ENCODE results near the gene ZFAND3. TPM values are rescaled to one million over a fixed set of nuclear protein-coding genes. Genes with fewer than 3 reads are reported as not detected.

Gene ZFAND3
- total and polyA plus RNA-seq, 2 donors (not counting 3 experiments of a cell fraction or from before 2014, with no cell fraction given): 15.4 to 54.2 TPM

DNA sequence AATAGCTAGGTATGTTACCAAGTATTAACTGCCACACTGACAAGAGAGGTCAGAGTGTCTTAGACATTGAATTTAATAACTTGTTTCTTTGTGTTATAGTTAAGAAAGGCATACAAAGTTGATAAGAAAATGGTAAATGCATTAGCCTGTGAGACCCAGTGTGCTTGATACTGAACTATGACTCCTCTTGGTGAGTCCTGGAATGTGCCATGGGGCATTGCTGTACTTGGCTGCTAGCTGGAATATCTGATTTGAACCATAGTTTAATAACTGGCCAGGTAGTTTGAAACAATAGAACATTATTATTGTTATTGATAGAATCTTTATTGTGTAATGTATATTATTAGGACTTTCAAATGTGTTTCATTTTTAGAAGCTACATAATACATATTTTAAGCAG lies 70.0 kb downstream of the ZFAND3 start:
- Histone ChIP-seq H3K4me2 (ENCODE audit: insufficient read depth, low read length) (peak overlapping the region; percentile 25), H3K4me1 (ENCODE audit: control insufficient read depth, extremely low read depth, insufficient read depth, low read length) (peaks cover 17% of the 10 kb centered on the region), H4K20me1 (replicated peaks; ENCODE audit: control insufficient read depth, extremely low read depth, insufficient read depth, low read length) (peaks cover 19% of the 10 kb centered on the region), H3K79me2 (ENCODE audit: control insufficient read depth, insufficient read depth, low read length) (peaks cover 84% of the 10 kb centered on the region), H3K4me3 (replicated peaks in 1 of 3; ENCODE audit: insufficient read depth in 1 of 3, low read depth in 1 of 3, low read length in 3 of 3) (no peak overlapping the region), H3K27ac (ENCODE audit: insufficient read depth, low read depth, low read length) (no peak overlapping the region), H3K9me3 (replicated peaks; ENCODE audit: control insufficient read depth, insufficient read depth, low read length) (no peaks in the 10 kb centered on the region), H3K9ac (replicated peaks; ENCODE audit: extremely low read depth, insufficient read depth, low read length) (no peak overlapping the region), H3K27me3 (ENCODE audit: control insufficient read depth in 2 of 2, insufficient read depth in 2 of 2, low read length in 2 of 2) (no peaks in the 10 kb centered on the region), H2AFZ (ENCODE audit: low read depth, low read length) (no peak overlapping the region), H3K9me1 (replicated peaks; ENCODE audit: control insufficient read depth, extremely low read depth, insufficient read depth, low read length) (no peaks in the 10 kb centered on the region), H3K36me3 (ENCODE audit: control insufficient read depth in 2 of 2, extremely low read depth in 1 of 2, insufficient read depth in 2 of 2, low read length in 2 of 2) (no peaks in the 10 kb centered on the region)
- ChIA-PET POLR2A (interaction anchor here (1.2 kb wide), 1 partner anchor 71 kb away, joined by 3 read pairs; no protein-coding TSS in a partner anchor), CTCF (interaction anchor here (1.1 to 2.3 kb wide), 3 partner anchors 13 to 30 kb away, joined by 3 to 7 read pairs (median 4); no protein-coding TSS in a partner anchor)
- dilution Hi-C loops (cut with MboI; ENCODE audit: extremely low pct_ligation_motif_present, low sequenced_read_pairs): no loop called here
- intact Hi-C loops (cut with micrococcal nuclease): no loop called here
- no TSS peak for BruUV-seq (replicated peaks)
- no peak for FAIRE-seq
- TF ChIP-seq POLR2A (IDR thresholded peaks at IDR 0.05; ENCODE audit: low read depth, low read length) (no peak), EZH2 (IDR thresholded peaks at IDR 0.05; ENCODE audit: borderline replicate concordance, low read depth, low read length, severe bottlenecking) (no peak), POLR2AphosphoS5 (IDR thresholded peaks at IDR 0.05; ENCODE audit: insufficient read depth, low read depth, low read length) (no peak), FOS (IDR thresholded peaks at IDR 0.05; ENCODE audit: borderline replicate concordance, insufficient read depth, low read length) (no peak), MYC (IDR thresholded peaks at IDR 0.05; ENCODE audit: low read depth, low read length) (no peak), JUN (IDR thresholded peaks at IDR 0.05; ENCODE audit: borderline replicate concordance, insufficient read depth, insufficient read length, low read depth) (no peak), GATA2 (IDR thresholded peaks at IDR 0.05; ENCODE audit: insufficient read depth, insufficient read length, low read depth, low read length) (no peak)
- TF ChIP-seq, protein P1, sequence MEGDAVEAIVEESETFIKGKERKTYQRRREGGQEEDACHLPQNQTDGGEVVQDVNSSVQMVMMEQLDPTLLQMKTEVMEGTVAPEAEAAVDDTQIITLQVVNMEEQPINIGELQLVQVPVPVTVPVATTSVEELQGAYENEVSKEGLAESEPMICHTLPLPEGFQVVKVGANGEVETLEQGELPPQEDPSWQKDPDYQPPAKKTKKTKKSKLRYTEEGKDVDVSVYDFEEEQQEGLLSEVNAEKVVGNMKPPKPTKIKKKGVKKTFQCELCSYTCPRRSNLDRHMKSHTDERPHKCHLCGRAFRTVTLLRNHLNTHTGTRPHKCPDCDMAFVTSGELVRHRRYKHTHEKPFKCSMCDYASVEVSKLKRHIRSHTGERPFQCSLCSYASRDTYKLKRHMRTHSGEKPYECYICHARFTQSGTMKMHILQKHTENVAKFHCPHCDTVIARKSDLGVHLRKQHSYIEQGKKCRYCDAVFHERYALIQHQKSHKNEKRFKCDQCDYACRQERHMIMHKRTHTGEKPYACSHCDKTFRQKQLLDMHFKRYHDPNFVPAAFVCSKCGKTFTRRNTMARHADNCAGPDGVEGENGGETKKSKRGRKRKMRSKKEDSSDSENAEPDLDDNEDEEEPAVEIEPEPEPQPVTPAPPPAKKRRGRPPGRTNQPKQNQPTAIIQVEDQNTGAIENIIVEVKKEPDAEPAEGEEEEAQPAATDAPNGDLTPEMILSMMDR (IDR thresholded peaks at IDR 0.05; ENCODE audit: extremely low read depth in 1 of 2, insufficient read depth in 1 of 2, low read depth in 1 of 2, low read length in 2 of 2): no peak
- TF ChIP-seq, protein P2, sequence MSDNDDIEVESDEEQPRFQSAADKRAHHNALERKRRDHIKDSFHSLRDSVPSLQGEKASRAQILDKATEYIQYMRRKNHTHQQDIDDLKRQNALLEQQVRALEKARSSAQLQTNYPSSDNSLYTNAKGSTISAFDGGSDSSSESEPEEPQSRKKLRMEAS (IDR thresholded peaks at IDR 0.05; ENCODE audit: insufficient read depth, insufficient read length): no peak
- no peak for DNase-seq (ENCODE audit: low read depth, low spot score)
